CD14-positive monocyte (primary cell): ENCODE data around the gene MUC3A. TPM values are rescaled to one million over a fixed set of nuclear protein-coding genes. Genes with fewer than 3 reads are reported as not detected.

ENCODE experiments used
- DNase-seq, 3 donors: peaks; one replicate each; pipeline ENCODE4 v3.0.0-alpha.2; 2011 to 2022
- H2AFZ ChIP-seq: 2 replicates; pipeline ENCODE4 v1.6.0; 2012; ENCODE audit warnings: mild to moderate bottlenecking, low read depth, low read length, inconsistent platforms; ENCODE audit not compliant: insufficient read depth, poor library complexity, severe bottlenecking
- H3K27ac ChIP-seq, 2 donors: 1 replicate in 1 of 2; 2 replicates in 1 of 2; pipeline ENCODE4 v1.5.1; 2012 to 2013; ENCODE audit warnings: low read length in 2 of 2, control low read depth in 1 of 2, inconsistent platforms in 1 of 2, low read depth in 1 of 2, mild to moderate bottlenecking in 1 of 2
- H3K27me3 ChIP-seq, 2 donors: one replicate each; pipeline versions ENCODE4 v1.6.0 to v1.6.1; 2011 to 2013; ENCODE audit warnings: low read length in 2 of 2; ENCODE audit not compliant: control insufficient read depth in 2 of 2, insufficient read depth in 2 of 2
- H3K36me3 ChIP-seq, 2 donors: replicated peaks in 1 of 2; 1 replicate in 1 of 2; 2 replicates in 1 of 2; pipeline versions ENCODE4 v1.5.1 to v1.6.1; 2012 to 2013; ENCODE audit warnings: low read length in 2 of 2, control low read depth in 1 of 2, inconsistent platforms in 1 of 2, mild to moderate bottlenecking in 1 of 2; ENCODE audit not compliant: insufficient read depth in 2 of 2, control insufficient read depth in 1 of 2
- H3K4me1 ChIP-seq, 2 donors: 1 replicate in 1 of 2; 2 replicates in 1 of 2; pipeline versions ENCODE4 v1.5.1 to v1.6.1; 2012 to 2013; ENCODE audit warnings: low read length in 2 of 2, control low read depth in 1 of 2, inconsistent platforms in 1 of 2, mild to moderate bottlenecking in 1 of 2, moderate library complexity in 1 of 2; ENCODE audit not compliant: insufficient read depth in 2 of 2, control insufficient read depth in 1 of 2
- H3K4me2 ChIP-seq: replicated peaks from 2 replicates; pipeline ENCODE3; 2012; ENCODE audit warnings: low read length, moderate library complexity, mild to moderate bottlenecking; ENCODE audit not compliant: poor library complexity, severe bottlenecking; ENCODE audit errors: extremely low read depth
- H3K4me3 ChIP-seq, 3 experiments: fragments of 200-600 bp in 1 of 3; sonication (generic) in 1 of 3; replicated peaks in 1 of 3; 1 replicate in 2 of 3; 2 replicates in 1 of 3; pipeline ENCODE4 v1.5.1; 2011 to 2013; ENCODE audit warnings: low read length in 3 of 3, mild to moderate bottlenecking in 3 of 3, control low read depth in 2 of 3, low read depth in 2 of 3, inconsistent platforms in 1 of 3, moderate library complexity in 1 of 3
- H3K79me2 ChIP-seq: 2 replicates; pipeline ENCODE4 v1.6.0; 2012; ENCODE audit warnings: mild to moderate bottlenecking, control low read depth, inconsistent platforms, low read length, moderate library complexity; ENCODE audit not compliant: insufficient read depth
- H3K9ac ChIP-seq: 2 replicates; pipeline ENCODE4 v1.6.0; 2017; ENCODE audit warnings: low read length, mild to moderate bottlenecking; ENCODE audit not compliant: insufficient read depth, poor library complexity, severe bottlenecking
- H3K9me3 ChIP-seq, 2 donors: replicated peaks in 1 of 2; 1 replicate in 1 of 2; 2 replicates in 1 of 2; pipeline versions ENCODE4 v1.5.1 to v1.6.1; 2012 to 2013; ENCODE audit warnings: low read length in 2 of 2, control low read depth in 1 of 2; ENCODE audit not compliant: control insufficient read depth in 1 of 2, insufficient read depth in 1 of 2
- H4K20me1 ChIP-seq: 2 replicates; pipeline ENCODE4 v1.6.0; 2012; ENCODE audit warnings: mild to moderate bottlenecking, low read length, control low read depth, moderate library complexity; ENCODE audit not compliant: insufficient read depth
- H3K27ac Mint-ChIP-seq, 7 donors: one replicate each; pipeline ENCODE4 v1.8.0; 2020; ENCODE audit warnings: mild to moderate bottlenecking in 7 of 7, mixed read lengths in 7 of 7, moderate library complexity in 6 of 7, inconsistent platforms in 2 of 7
- H3K27me3 Mint-ChIP-seq, 3 donors: one replicate each; pipeline ENCODE4 v1.8.0; 2021 to 2022; ENCODE audit warnings: low read depth in 3 of 3, mild to moderate bottlenecking in 3 of 3, mixed read lengths in 3 of 3, moderate library complexity in 3 of 3, inconsistent platforms in 1 of 3
- H3K36me3 Mint-ChIP-seq, 2 donors: one replicate each; pipeline ENCODE4 v1.8.0; 2020; ENCODE audit warnings: mixed read lengths in 2 of 2, inconsistent platforms in 1 of 2, mild to moderate bottlenecking in 1 of 2
- H3K4me1 Mint-ChIP-seq: one replicate; pipeline ENCODE4 v1.8.0; 2020; ENCODE audit warnings: mild to moderate bottlenecking, mixed read lengths
- H3K4me3 Mint-ChIP-seq, 2 donors: one replicate each; pipeline ENCODE4 v1.8.0; 2020; ENCODE audit warnings: mild to moderate bottlenecking in 2 of 2, mixed read lengths in 2 of 2, moderate library complexity in 1 of 2
- H3K9me3 Mint-ChIP-seq, 7 donors: one replicate each; pipeline ENCODE4 v1.8.0; 2020 to 2022; ENCODE audit warnings: mixed read lengths in 7 of 7, mild to moderate bottlenecking in 6 of 7, moderate library complexity in 6 of 7, inconsistent platforms in 2 of 7
- CTCF ChIP-seq: fragments of 200-600 bp; IDR thresholded peaks from one replicate; pipeline ENCODE4 v1.8.0; 2022; ENCODE audit warnings: antibody characterized with exemption, mild to moderate bottlenecking
- WGBS: methylation state at CpG from one replicate; pipeline ENCODE4 v1.1.5; 2013; ENCODE audit warnings: missing lambda C conversion rate; ENCODE audit not compliant: insufficient coverage; 5-methylcytosine and 5-hydroxymethylcytosine counted together
- intact Hi-C, 2 donors: fragments of 100-400 bp; cut with micrococcal nuclease; formaldehyde crosslinking; loops; one replicate each; pipeline versions ENCODE4 v1.15.0 to v1.15.1; 2023
- polyA plus RNA-seq, 3 donors: library from polyadenylated mRNA; depleted of rRNA in 1 of 3; unstranded in 2 of 3; stranded (reverse) in 1 of 3; fragments of 300-500 nt in 2 of 3; fragments of >200 nt in 1 of 3; fragmentation: Illumina TruSeq in 2 of 3; gene quantifications; 1 replicate in 2 of 3; 2 replicates in 1 of 3; pipeline ENCODE4 v1.2.3, GENCODE V29; 2012 to 2021

The MUC3A gene
- polyA plus RNA-seq, 3 donors = not detected

GRCh38 chr7:100967292-100967863, 18.0 kb downstream of the MUC3A start:
- H2AFZ ChIP-seq = no peak overlapping the region
- intact Hi-C loops = loop anchor here (2.0 to 5.0 kb wide), 2 partner anchors 90 to 91 kb away; no protein-coding TSS in a partner anchor
- no peak overlapping the region for H3K27ac Mint-ChIP-seq
- no peaks in the 10 kb centered on the region for H4K20me1 ChIP-seq
- no peak overlapping the region for H3K4me3 ChIP-seq
- 58% methylated on average over 13 of the region's 13 CpGs for WGBS
- peaks cover 21 to 46% of the 10 kb centered on the region in 2 donors for H3K27me3 ChIP-seq
- DNase-seq = no peak
- H3K4me2 ChIP-seq = no peak overlapping the region
- peaks cover 0 to 15% (median 5%) of the 10 kb centered on the region in 7 donors for H3K9me3 Mint-ChIP-seq
- peaks cover 7 to 12% of the 10 kb centered on the region in 2 donors for H3K4me1 ChIP-seq
- no peak overlapping the region for H3K27ac ChIP-seq
- no peaks in the 10 kb centered on the region for H3K36me3 ChIP-seq
- peak overlapping the region in 1 of 2 donors; percentile 76 for H3K4me3 Mint-ChIP-seq
- H3K36me3 Mint-ChIP-seq = peaks cover 4 to 6% of the 10 kb centered on the region in 2 donors
- no peaks in the 10 kb centered on the region for H3K79me2 ChIP-seq
- H3K9me3 ChIP-seq = peaks cover 0 to 14% of the 10 kb centered on the region in 2 donors
- no peak overlapping the region for H3K9ac ChIP-seq
- no peak for TF ChIP-seq CTCF
- peaks cover 10% of the 10 kb centered on the region for H3K4me1 Mint-ChIP-seq
- H3K27me3 Mint-ChIP-seq = peaks cover 56 to 74% (median 57%) of the 10 kb centered on the region in 3 donors

- Histone ChIP-seq H3K4me3 (no peak overlapping the region), H2AFZ (no peak overlapping the region), H3K79me2 (no peaks in the 10 kb centered on the region), H3K4me1 (peaks cover 7 to 12% of the 10 kb centered on the region in 2 donors), H3K9ac (no peak overlapping the region), H3K9me3 (peaks cover 0 to 14% of the 10 kb centered on the region in 2 donors), H3K27me3 (peaks cover 21 to 46% of the 10 kb centered on the region in 2 donors), H4K20me1 (no peaks in the 10 kb centered on the region), H3K4me2 (no peak overlapping the region), H3K27ac (no peak overlapping the region), H3K36me3 (no peaks in the 10 kb centered on the region)
- Mint-ChIP-seq H3K36me3 (peaks cover 4 to 6% of the 10 kb centered on the region in 2 donors), H3K27ac (no peak overlapping the region), H3K4me1 (peaks cover 10% of the 10 kb centered on the region), H3K9me3 (peaks cover 0 to 15% (median 5%) of the 10 kb centered on the region in 7 donors), H3K27me3 (peaks cover 55 to 71% (median 60%) of the 10 kb centered on the region in 3 donors), H3K4me3 (peak overlapping the region in 1 of 2 donors; percentile 76)
- intact Hi-C loops = loop anchor here in 1 of 2 donors (5.0 kb wide), 1 partner anchor 89 kb away; no protein-coding TSS in a partner anchor
- DNase-seq = no peak
- WGBS = 0% methylated on average over 2 of the region's 6 CpGs
- no peak for TF ChIP-seq CTCF
These were observed 18.7 kb downstream of the MUC3A start for GRCh38 chr7:100968031-100968430.
